HTERT RPE-1 (cell line): ENCODE measurements around the gene POTEG.
"Not testable (repeated sequence)": the region's sequence is repeated elsewhere in the genome, so short reads cannot be mapped to it uniquely, and the experiment has no call there.

Experiments
- in situ Hi-C: fragments of 300-500 bp; cut with MboI; formaldehyde crosslinking; loops from 4 replicates; pipeline ENCODE4 v1.14.3; 2020; ENCODE audit warnings: low sequenced_read_pairs

The POTEG gene

DNA sequence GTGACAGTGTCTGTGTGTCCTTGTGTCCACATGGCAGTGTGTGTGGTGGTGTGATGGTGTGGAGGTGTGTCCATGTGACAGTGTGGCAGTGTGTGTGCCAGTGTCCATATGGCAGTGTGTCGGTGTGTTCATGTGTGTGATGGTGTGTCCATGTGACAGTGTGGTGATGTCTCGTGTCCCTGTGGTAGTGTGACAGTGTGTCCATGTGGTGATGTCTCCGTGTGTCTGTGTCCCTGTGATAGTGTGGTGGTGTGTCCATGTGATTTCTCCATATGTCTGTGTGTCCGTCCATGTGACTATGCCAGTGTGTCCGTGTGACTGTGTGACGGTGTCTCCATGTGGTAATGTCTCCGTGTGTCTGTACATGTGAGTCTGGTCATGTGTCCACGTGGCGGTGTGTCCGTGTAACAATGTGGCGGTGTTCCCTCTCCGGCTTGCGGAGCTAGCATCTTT is 59.7 kb downstream of the POTEG start:
- in situ Hi-C loops = not testable (repeated sequence)

DNA sequence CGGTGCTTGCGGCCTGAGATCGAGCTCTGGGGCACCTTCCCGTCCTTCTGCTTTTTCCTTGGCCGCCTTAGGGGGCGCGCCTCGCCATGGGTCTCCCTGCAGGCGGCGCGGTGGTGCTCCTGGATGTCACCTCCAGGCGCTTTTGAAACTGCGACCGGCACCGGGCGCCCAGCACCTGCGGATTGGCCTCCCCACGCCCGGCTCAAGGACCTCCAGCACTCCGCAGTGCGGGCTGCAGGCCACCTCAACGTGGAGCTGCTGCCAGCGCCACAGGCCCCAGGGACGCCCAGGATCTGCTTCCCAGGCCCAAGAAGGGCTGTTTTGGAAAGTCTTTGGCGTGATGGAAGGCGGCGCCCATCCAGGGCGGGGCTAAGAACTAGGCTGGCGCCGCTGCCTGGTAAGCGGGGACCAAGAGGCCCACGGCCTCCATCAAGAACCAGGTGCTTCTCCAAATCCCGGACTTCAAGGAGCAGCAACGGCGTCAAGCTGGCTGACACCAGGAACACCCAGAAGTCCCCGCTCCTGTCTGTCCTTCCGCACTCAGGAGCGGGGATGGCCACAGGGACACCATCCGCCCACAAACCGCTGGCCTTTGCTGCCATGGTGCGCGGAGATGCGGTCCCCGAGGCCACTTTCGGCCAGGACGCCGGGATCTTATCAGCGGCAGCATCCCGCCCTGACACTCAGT is 61.2 kb downstream of the POTEG start:
- in situ Hi-C loops = not testable (repeated sequence)

DNA sequence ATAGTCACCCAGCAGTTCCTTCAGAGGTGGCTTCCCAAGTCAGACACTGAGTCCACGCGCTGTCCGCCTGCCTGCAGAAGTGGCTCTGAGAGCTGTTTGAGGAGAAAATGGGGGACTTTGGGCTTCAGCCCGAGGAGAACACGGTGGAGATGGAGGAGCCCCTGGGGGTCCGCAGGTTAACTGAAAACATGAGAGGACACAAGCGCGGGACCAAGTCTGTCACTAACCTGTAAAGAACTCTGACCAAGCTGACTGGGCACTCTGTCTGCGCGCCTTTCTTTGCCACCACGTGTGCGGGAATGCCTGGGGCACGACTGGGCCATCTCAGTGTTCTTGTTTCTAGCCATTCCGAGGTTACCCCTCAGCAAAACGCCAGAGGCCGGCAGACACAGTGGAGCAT is 62.4 kb downstream of the POTEG start:
- in situ Hi-C loops = not testable (repeated sequence)

DNA sequence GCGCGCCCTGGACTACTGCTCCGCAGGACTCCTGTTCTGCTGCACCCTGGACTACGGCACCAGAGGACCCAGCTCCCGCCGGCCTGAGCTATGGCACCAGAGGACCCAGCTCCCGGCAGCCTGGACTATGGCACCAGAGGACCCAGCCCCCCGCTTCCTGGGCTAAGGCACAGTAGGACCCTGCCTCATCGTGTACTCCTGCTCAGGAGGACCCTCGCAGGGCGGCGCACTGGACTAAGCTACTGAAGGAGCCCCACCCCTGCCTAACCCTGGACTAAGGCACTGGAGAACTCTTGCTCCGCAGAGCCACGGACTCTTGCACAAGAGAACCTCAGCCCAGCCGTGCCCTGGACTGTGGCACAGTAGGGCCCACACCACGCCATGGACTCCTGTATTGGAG is 71.3 kb downstream of the POTEG start:
- in situ Hi-C loops = not testable (repeated sequence)

DNA sequence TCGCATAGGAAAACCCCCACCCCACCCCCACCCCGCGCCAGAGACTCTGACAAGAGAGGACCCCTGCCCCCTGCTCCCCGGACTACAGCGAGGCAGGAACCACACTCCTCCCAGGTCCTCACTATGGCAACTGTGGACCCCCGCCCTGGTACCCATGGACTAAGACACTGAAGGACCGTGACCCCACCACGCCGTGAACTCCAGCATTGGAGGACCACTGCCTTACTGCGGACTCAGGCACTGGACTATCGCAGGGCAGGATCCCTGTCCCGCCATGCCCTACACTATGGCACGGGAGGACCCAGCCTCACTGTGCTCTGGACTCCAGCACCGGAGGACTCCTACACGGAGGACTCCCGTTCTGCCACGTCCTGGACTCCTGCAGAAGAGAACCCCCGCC is 71.8 kb downstream of the POTEG start:
- in situ Hi-C loops = not testable (repeated sequence)

DNA sequence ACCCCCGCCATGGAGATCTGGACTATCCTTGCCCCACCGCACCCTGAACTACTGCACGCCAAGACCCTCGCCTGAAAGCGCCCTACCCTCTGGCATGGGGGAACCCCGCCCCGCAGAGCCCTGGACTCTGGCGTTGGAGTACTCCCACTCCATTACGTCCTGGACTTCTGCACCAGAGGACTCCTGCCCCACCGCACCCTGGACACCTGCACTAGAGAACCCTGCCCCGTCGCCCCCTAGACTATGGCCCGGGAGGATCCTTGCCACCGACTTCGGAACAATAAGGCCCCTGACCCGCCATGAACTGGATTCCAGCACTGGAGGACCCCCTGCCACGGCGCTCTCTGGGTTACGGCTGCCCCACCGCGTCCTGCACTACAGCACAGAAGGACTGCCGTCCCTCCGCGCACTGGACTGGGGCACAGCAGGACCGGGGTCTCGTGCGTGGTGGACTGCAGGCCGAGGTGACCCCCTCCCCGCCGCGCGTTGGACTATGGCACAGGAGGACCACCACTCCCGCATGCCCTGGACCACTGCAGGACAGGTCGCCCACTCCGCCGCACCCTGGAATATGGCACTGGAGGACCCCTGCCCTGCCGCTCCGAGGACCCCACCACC is 72.4 kb downstream of the POTEG start:
- in situ Hi-C loops = not testable (repeated sequence)

DNA sequence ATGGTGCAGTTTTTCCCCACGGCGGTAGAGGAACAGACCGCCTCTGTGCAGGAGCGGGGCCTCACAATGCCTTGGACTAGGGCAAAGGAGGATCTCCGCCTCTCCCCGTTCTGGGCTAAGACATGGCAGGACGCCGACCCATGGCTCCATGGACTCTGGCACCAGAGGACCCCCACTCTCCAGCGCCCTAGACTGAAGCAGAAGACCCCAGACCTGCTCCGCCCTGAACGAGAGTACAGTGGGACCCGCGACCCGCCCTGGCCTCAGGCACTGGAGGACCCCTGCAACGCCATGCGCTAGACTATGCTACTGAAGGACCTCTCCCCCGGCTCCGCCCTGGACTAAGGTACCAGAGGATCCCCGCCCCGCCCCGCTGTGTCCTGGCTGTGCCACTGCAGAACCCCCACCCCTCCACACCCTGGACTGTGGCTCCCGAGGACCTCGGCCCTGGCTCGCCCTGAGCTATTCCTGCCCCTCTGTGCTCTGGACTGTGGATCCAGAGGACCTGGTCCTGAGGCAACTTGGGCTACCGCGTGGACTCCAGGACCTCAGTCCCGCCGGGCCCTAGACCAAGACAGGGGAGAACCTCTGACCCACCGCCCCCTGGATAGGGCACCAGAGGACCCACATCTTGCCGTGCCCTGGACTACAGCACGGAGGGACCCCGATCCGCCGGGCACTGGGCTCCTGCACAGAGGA is 73.1 kb downstream of the POTEG start:
- in situ Hi-C loops = not testable (repeated sequence)
